Activated B cell treated with CpG ODN at 0.5 μM for 24 hours (primary cell): Measurements from ENCODE around the gene G2E3. TPM values are rescaled to one million over a fixed set of nuclear protein-coding genes. Genes with fewer than 3 reads are reported as not detected.

ENCODE experiments used
- ATAC-seq: fragments of 200-7000 bp; cut with Tn5 transposase; one replicate; pipeline ENCODE4 v1.10.0; 2021; ENCODE audit warnings: low read depth, mild to moderate bottlenecking, moderate library complexity
- CTCF ChIA-PET: fragments of 350-600 bp; sonication (Branson Sonifier 250); formaldehyde crosslinking; loops from one replicate; lab custom pipeline; 2021; ENCODE audit warnings: antibody characterized with exemption; lab: Charles Lee
- POLR2A ChIA-PET: fragments of 350-600 bp; sonication (Branson Sonifier 250); formaldehyde crosslinking; loops from one replicate; lab custom pipeline; 2021; ENCODE audit warnings: antibody characterized with exemption; lab: Charles Lee
- DNase-seq: peaks from one replicate; pipeline ENCODE4 v3.0.0; 2022
- H3K27ac Mint-ChIP-seq: one replicate; pipeline ENCODE4 v1.8.0; 2020; ENCODE audit warnings: mixed read lengths
- H3K27me3 Mint-ChIP-seq: one replicate; pipeline ENCODE4 v1.8.0; 2021; ENCODE audit warnings: mixed read lengths
- H3K36me3 Mint-ChIP-seq: one replicate; pipeline ENCODE4 v1.8.0; 2021; ENCODE audit warnings: low read depth, mixed read lengths
- H3K4me1 Mint-ChIP-seq: one replicate; pipeline ENCODE4 v1.8.0; 2021; ENCODE audit warnings: mixed read lengths
- H3K4me3 Mint-ChIP-seq: one replicate; pipeline ENCODE4 v1.8.0; 2020; ENCODE audit warnings: mild to moderate bottlenecking, mixed read lengths
- H3K9me3 Mint-ChIP-seq: one replicate; pipeline ENCODE4 v1.8.0; 2020; ENCODE audit warnings: mixed read lengths
- intact Hi-C: fragments of 100-400 bp; cut with micrococcal nuclease; formaldehyde crosslinking; loops from one replicate; pipeline ENCODE4 v1.15.1; 2024
- total RNA-seq: library from RNA; stranded (reverse); gene quantifications from 2 replicates; pipeline ENCODE4 v1.2.3, GENCODE V29; 2022
- TF ChIP-seq, protein P1 (sequence below): fragments of 200-600 bp; IDR thresholded peaks from one replicate; pipeline ENCODE4 v1.8.0; 2022; ENCODE audit warnings: antibody characterized with exemption, mild to moderate bottlenecking

The G2E3 gene
- total RNA-seq, 1 donor from 2014 or later: 32.6 TPM

DNA sequence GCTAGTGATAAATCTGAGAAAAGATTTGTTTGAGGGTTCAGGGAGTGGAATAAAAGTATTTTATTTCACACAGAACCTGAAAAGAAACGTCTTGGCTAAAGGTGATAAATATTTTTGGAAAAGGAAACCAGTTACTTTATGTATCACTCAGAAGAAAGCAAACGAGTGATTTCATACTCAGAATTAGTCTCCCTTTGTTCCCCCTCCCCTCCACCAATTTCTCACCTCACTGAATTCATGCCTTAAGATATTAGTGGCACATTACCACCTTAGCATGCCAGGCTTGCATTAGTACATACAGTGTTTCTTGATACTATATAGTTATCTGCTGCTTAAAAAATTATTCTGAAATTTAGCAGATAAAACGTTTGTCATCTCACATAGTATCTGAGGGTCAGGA lies 28.2 kb downstream of the G2E3 start:
- intact Hi-C loops: no loop called here
- TF ChIP-seq, protein P1, sequence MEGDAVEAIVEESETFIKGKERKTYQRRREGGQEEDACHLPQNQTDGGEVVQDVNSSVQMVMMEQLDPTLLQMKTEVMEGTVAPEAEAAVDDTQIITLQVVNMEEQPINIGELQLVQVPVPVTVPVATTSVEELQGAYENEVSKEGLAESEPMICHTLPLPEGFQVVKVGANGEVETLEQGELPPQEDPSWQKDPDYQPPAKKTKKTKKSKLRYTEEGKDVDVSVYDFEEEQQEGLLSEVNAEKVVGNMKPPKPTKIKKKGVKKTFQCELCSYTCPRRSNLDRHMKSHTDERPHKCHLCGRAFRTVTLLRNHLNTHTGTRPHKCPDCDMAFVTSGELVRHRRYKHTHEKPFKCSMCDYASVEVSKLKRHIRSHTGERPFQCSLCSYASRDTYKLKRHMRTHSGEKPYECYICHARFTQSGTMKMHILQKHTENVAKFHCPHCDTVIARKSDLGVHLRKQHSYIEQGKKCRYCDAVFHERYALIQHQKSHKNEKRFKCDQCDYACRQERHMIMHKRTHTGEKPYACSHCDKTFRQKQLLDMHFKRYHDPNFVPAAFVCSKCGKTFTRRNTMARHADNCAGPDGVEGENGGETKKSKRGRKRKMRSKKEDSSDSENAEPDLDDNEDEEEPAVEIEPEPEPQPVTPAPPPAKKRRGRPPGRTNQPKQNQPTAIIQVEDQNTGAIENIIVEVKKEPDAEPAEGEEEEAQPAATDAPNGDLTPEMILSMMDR: no peak
- DNase-seq (no peak), ATAC-seq (no peak)
- H3K4me1 Mint-ChIP-seq: no peaks in the 10 kb centered on the region
- CTCF ChIA-PET: no interaction called here
- H3K27me3 Mint-ChIP-seq: no peaks in the 10 kb centered on the region
- POLR2A ChIA-PET: no interaction called here
- H3K36me3 Mint-ChIP-seq: peaks cover 81% of the 10 kb centered on the region
- peaks cover 3% of the 10 kb centered on the region for H3K9me3 Mint-ChIP-seq
- H3K27ac Mint-ChIP-seq: no peak overlapping the region
- H3K4me3 Mint-ChIP-seq: no peak overlapping the region

DNA sequence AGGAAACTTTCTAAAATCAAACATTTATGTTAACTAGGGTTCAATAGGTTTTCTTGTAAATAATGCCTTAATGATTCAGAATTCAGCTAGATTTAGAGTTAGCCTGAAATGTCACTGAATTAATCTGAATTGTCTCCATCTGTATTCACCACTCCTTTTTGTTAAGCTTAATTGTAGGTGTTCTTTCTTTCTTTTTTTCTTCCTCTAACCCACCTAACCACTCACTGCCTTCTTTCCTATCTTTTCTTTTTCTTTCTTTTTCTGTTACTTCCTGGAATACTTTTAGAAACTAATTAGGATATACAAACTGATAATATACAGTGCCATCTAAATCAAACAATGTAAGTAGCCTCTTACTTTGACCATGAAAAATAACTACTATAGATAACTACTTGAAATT lies 29.9 kb downstream of the G2E3 start:
- no peak overlapping the region for H3K4me3 Mint-ChIP-seq
- TF ChIP-seq, protein P1: no peak
- ChIA-PET POLR2A (no interaction called here), CTCF (no interaction called here)
- intact Hi-C loops: no loop called here
- peaks cover 75% of the 10 kb centered on the region for H3K36me3 Mint-ChIP-seq
- no peak overlapping the region for H3K27ac Mint-ChIP-seq
- peaks cover 3% of the 10 kb centered on the region for H3K9me3 Mint-ChIP-seq
- ATAC-seq: no peak
- no peaks in the 10 kb centered on the region for H3K27me3 Mint-ChIP-seq
- DNase-seq: no peak
- no peaks in the 10 kb centered on the region for H3K4me1 Mint-ChIP-seq

DNA sequence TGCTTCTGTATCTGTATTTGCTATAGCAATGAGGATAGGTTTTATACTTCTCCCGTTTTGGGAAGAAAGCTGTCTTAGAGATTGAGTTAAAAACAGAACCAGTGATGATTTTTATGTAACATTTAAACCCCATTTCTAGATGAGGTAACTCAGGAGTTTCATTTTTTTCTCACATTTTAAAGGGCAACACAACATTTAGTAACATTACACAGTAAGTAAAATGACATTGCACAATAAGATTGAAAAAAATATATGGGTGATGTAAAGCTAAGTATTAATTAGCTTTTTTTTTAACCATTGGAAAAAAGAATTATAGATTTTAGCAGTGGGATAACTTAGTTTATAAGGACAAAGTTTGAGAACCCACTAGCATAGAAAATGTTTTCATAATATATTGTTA lies 38.0 kb downstream of the G2E3 start:
- peaks cover 51% of the 10 kb centered on the region for H3K36me3 Mint-ChIP-seq
- POLR2A ChIA-PET: no interaction called here

DNA sequence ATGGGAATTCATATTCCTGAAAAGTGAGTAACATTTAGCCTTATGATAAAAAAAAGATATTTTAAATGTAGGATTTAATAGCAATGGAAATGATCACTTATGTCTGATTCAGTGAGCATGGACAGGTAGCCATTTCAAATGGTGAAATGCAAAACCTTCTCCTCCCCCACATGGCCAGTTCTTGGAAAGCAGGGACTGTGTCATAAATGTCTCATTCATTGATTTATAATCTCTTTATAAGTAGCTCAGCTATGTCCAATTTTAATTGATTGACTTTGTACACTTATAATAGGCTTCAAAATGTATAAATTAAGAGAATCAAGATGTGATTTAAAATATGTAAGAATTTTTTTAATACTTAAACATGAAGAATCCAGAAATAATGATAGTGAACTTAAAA lies 38.5 kb downstream of the G2E3 start:
- TF ChIP-seq, protein P1: no peak
- Mint-ChIP-seq H3K4me3 (no peak overlapping the region), H3K27ac (no peak overlapping the region), H3K36me3 (peaks cover 49% of the 10 kb centered on the region), H3K27me3 (no peaks in the 10 kb centered on the region), H3K9me3 (no peaks in the 10 kb centered on the region), H3K4me1 (no peaks in the 10 kb centered on the region)
- POLR2A ChIA-PET: no interaction called here
- ATAC-seq: no peak
- intact Hi-C loops: no loop called here
- DNase-seq: no peak
- CTCF ChIA-PET: no interaction called here

More for the DNA sequence above, 38.0 kb downstream of the G2E3 start:
- ATAC-seq (no peak), DNase-seq (no peak)
- H3K27me3 Mint-ChIP-seq: no peaks in the 10 kb centered on the region
- TF ChIP-seq, protein P1: no peak
- H3K27ac Mint-ChIP-seq: no peak overlapping the region
- no peaks in the 10 kb centered on the region for H3K4me1 Mint-ChIP-seq
- CTCF ChIA-PET: no interaction called here
- H3K4me3 Mint-ChIP-seq: no peak overlapping the region
- intact Hi-C loops: no loop called here
- no peaks in the 10 kb centered on the region for H3K9me3 Mint-ChIP-seq

DNA sequence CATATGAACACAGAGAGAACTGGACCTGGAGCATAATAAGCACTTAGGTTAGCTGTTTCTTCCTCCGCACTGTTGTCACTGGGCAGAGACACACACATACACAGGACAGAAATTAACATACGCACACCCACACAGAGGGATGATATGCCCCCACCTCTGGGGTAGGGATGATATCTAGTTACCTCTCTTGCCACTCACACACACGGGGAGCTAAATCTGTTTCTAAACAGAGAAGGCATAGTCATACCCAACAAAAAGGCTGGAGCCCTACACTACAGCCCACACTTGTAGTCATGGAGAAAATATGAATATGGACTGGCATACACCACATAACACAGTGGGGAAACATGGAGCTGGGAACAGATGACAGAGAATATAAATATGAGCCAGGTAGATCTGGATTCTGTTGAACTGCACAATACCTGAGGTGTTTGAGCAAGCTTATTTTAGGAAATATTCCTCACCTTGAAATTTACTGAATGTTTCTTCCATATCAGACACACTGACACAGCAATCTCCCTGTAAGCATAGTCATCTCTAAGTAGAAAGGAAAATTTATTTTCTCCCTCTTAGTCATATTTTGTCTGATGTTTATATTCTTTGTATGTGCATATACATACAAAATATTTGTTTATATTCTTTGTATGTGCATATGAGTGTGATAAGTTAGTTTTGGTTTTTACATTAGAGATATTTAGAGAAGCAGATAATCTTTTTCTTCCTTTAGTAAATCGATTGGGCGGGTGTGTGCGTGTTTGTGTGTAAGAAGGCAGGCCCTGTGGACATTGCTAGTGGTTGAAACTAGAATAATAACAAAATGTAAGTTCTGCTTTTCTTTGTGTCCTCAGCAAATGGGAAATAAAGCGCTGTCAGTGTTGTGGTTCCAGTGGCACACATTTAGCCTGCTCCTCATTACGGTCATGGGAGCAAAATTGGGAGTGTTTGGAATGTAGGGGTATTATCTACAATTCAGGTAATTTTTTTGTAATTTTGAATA lies 42.3 kb downstream of the G2E3 start:
- no peak overlapping the region for H3K27ac Mint-ChIP-seq
- POLR2A ChIA-PET: no interaction called here
- no peaks in the 10 kb centered on the region for H3K9me3 Mint-ChIP-seq
- CTCF ChIA-PET: no interaction called here
- H3K27me3 Mint-ChIP-seq: no peaks in the 10 kb centered on the region
- ATAC-seq (no peak), DNase-seq (no peak)
- H3K4me3 Mint-ChIP-seq: no peak overlapping the region
- intact Hi-C loops: no loop called here
- TF ChIP-seq, protein P1: no peak
- peaks cover 65% of the 10 kb centered on the region for H3K36me3 Mint-ChIP-seq
- no peaks in the 10 kb centered on the region for H3K4me1 Mint-ChIP-seq
